Left kidney (tissue), 2 donors: ENCODE measurements around the gene NDUFB2. TPM values are rescaled to one million over a fixed set of nuclear protein-coding genes. Genes with fewer than 3 reads are reported as not detected.
"Not testable (repeated sequence)": the region's sequence is repeated elsewhere in the genome, so short reads cannot be mapped to it uniquely, and the experiment has no call there.

ENCODE experiments used
- DNase-seq: peaks from one replicate; pipeline ENCODE4 v3.0.0-alpha.2; 2013
- polyA plus RNA-seq: library from polyadenylated mRNA; unstranded; fragments of 120-200 nt; gene quantifications from one replicate; pipeline ENCODE4 v1.2.1, GENCODE V29; 2013; ENCODE audit not compliant: insufficient read length

Gene NDUFB2
- polyA plus RNA-seq, 1 donor, result 164 TPM

DNA sequence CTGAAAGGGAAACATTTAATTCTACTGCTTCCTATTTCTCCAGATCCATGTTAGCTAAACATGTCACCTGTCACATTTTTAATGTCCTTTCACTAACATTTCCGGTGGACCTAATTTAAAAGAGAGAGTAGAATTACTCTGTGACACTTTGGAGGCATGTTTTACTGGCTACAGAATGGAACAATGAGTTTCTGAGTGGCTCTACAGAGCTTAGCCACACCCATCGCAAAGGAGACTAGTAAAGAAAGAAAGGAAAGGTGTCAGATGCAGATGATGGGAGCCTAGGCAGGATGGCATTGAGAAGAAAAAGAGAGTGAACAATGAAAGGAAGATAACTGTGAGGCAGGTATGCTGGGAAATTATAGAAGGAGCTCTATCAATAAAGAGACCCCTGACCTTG, 35.9 kb downstream of the NDUFB2 start:
- no peak for DNase-seq

DNA sequence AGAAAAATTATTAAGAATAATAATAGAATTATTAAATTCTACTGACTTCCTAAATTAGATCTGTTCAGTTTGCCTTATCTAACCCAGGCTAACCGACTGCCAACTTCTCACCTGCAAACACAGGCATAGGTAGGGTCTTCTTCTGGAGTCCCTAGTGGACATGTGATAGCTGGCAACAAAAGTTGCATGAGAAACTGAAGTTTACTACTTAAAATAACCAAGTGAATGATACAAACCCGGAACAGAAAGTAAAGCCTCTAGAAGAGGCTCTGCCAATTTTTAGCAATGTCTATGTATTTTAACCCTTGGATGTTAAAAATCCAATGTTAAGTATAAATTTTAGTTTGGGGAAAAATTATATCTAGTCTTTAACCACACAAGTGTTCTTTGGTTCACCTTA, 37.6 kb downstream of the NDUFB2 start:
- DNase-seq, result no peak

DNA sequence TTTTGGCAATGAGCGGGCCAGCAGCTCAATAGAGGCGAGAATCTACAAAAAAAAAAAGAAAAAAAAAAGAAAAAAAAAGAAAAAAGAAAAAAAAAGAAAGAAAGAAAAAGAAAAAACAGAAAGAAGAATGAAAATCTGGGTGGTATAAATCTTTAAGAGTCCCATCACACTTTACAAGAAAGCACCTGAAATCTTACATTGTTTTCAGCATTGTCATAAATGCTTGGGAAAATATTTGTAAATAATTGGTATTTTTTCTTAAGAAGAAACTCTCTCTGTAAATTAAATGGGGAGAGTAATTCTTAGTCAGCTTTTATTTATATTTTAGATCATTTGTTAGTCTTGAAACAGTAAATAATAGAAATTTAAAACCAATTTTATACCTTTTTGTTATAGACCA, 38.2 kb downstream of the NDUFB2 start:
- DNase-seq, result no peak

DNA sequence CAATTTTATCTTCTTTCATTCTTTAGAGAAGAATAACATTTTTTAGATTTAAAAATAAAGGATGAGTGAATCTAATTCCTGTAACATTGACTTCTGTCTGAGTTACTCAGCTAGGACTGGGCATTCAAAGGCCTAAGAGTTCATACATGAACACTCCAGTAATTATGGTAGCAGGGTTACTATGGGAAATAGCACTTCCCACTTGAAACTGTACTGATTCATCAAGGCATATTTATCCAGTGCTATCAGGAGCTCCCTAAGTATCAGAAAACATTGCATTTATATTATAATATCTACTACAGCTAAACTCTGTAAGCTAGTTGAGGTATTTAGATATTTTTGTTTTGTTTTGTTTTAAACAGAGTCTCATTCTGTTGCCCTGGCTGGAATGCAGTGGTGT, 41.8 kb downstream of the NDUFB2 start:
- DNase-seq, result no peak

DNA sequence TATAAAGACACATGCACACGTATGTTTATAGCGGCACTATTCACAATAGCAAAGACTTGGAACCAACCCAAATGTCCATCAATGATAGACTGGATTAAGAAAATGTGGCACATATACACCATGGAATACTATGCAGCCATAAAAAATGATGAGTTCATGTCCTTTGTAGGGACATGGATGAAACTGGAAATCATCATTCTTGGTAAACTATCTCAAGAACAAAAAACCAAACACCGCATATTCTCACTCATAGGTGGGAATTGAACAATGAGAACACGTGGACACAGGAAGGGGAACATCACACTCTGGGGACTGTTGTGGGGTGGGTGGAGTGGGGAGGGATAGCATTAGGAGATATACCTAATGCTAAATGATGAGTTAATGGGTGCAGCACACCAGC, 46.7 kb downstream of the NDUFB2 start:
- DNase-seq, result not testable (repeated sequence)

DNA sequence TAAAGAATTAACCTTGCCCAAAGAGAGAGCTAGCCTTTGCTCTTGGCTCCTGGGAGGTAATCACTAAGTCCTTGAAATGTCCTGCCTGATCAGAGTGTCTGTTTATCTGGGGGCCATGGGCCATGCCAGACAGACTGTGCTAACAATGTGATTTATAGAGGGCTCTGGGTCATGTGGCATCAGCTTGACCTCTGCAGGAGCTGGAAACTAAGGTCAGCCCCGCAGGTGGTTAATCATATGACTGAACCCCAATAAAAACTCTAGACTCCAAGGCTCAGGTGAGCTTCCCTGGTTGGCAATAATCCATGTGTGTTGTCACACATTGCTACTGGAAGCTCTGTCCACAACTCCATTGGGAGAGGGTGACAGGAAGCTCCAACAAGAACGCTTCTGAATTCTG, 47.5 kb downstream of the NDUFB2 start:
- no peak for DNase-seq

DNA sequence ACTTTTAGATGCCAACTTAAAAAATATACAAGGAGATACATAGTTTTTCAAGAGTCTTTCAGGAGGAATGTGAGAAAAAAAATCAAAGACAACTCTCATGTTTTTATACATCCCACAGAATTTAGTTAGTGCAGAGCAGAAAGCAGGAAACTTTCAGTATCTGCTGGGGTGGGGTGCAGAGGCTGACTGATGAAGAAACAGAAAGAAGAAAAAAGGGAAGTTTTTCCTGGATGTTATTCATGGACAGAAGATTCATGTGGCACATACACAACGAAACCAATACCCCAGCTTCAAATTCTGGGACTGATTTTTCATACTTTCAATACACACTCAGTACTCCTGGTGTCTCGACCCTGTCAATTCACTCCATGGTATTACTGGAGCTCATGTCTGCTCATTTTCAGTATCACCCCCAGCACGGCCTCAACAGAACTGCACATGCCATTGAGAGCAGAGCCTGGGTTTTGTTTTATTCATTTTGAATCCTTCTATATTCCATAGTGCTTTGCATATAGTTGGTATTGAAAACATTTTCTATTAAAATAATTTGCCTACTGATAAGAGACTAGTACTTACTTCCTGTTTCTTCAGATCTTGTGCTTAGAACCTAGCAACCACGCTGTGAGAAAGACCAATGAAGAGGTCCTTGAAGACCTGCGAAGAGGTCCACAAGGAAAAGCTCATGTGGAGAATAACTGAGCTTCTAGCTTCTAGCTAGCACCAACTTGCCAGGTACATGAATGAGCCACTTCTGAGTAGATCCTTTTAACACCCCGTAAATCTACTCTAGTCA, 49.0 kb downstream of the NDUFB2 start:
- DNase-seq, result no peak

DNA sequence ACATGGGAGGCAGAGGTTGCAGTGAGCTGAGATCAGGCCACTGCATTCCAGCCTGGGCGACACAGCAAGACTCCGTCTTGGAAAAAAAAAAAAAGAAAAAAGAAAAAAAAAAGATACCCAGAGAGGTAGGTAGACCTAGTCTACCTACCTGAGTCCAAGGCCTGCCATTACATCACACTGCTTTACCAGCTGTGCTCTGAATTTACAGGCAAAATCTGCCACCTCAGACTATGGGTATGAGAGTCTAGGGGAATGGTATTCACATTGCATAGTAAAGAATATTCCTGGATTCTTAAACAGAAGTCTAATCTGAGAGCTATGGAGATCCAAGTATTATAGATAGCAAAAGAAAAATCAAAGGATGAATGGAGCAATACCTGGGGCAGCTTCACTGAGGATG, 50.2 kb downstream of the NDUFB2 start:
- DNase-seq, result no peak

DNA sequence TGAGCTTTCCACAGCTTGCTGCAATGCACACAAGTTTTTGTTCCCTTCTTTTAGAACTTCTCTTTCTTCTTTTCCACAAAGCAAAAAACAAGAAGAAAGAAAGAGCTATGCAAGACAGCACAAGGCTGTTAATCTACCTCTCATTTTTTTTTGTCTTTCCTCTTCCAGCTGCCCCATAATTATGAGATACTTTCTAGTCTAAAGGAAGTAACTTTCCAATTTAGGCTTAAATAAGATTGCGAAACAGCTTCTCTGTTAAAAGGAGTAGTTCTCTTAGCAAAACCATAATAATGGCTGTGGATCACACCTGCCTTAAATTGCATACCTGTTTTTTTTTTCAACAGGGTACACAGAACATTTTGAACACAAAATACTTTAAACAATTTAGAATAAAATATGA, 56.0 kb downstream of the NDUFB2 start:
- DNase-seq, result no peak

DNA sequence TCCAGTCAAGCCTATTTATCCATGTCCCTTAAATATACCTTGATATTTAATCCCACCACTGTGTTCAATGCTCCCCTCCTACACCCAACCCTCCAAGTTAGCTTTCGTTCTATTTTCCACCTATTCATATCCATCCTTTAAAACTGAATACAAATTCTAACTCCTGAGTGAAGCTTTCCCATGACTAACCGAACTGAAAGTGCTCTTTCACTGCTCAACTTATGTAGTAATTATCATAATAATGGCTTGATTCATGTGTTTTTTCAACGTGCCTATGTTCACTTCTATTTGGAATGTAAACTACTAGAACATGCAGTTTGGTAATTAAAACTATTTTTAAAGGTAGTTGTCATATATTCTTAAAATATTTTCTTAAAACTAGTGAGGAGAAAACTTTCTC, 58.0 kb downstream of the NDUFB2 start:
- DNase-seq, result no peak

Other genes with a start within 250 kb of the NDUFB2 start
- gene MKRN1, start 217.2 kb upstream of the NDUFB2 start, polyA plus RNA-seq, result 128 TPM
- 35.5 TPM for gene DENND2A, start 55.9 kb upstream of the NDUFB2 start, polyA plus RNA-seq
- gene ADCK2, start 23.8 kb upstream of the NDUFB2 start, polyA plus RNA-seq, result 22.2 TPM
- 31.8 TPM for gene BRAF, start 228.2 kb downstream of the NDUFB2 start, polyA plus RNA-seq